NCI-H128 (cell line): ENCODE data around the gene RNF167.

ENCODE experiments used
- DNase-seq: peaks from one replicate; lab custom pipeline; 2025; ENCODE audit not compliant: unreplicated experiment; lab: John Stamatoyannopoulos, UW

Gene RNF167

DNA sequence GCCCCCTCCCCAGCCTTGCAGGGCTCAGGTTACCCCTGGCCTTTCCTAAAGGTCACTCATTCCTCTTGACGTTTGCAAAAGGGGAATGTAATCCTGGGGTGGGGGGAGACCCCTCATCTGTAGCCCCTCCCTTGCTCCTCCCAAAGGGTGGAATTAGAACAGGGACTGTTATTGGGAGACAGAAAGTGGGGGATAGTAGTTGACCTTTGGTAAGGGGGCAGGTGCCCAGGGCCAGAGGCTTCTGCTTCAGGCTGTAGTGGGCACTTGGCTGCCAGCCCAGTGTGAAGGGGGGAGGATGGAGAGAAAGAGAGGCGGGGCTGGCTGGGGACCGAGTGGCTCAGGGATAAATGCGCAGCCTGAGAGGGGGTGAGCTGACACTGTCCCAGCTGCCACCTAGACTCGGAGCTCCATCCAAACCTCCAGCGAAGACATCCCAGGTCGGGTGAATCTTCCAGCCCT, 10.7 kb downstream of the RNF167 start, which contains the start of gene ENO3:
TSS of gene ENO3 (plus strand) at position 374 of the 459 bp plus-strand sequence. CDS start 711 bp downstream, outside the sequence.
- no peak for DNase-seq

DNA sequence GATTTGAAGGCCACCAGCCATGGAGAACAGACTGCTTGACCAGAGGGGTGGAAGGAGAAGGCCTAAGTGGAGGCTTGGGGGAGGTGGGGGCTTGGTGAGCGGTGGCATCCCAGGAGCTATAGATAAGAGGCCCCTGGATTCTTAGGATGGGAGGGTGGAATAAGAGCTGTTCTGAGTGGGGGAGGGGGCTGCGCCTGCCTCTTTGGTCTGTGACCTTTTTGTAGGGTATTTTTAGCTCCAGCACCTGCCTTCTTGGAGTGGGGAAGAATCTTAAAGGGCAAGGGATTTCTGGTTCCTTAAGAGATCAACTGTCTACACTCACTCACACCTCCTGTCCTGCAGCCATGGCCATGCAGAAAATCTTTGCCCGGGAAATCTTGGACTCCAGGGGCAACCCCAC, 11.4 kb downstream of the RNF167 start:
- DNase-seq: no peak

DNA sequence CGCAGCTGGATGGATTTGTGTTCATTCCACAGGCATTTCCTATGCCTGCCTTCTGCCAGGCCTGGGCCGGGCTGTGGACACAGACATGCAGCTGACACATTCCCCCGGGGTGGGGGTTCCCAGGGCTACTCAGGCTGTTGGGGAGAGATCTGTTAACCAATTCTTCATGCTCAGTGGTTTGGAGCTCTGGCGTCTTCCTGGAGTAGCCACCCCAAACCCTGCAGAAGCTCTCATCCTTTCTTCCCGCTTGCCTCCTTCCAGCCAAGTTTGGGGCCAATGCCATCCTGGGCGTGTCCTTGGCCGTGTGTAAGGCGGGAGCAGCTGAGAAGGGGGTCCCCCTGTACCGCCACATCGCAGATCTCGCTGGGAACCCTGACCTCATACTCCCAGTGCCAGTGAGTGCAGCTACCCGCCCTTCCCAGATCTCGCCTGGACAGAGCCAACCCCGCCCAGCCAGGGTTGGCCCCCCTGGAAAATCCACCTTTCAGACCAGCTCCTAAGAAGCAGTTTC, 13.4 kb downstream of the RNF167 start:
- DNase-seq: no peak

DNA sequence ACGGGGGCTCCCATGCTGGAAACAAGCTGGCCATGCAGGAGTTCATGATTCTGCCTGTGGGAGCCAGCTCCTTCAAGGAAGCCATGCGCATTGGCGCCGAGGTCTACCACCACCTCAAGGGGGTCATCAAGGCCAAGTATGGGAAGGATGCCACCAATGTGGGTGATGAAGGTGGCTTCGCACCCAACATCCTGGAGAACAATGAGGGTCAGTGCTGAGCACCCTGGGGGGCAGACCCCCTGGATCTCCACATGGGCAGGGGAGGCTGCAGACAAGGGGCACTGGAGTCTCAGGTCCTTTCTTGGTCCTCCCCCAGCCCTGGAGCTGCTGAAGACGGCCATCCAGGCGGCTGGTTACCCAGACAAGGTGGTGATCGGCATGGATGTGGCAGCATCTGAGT, 15.0 kb downstream of the RNF167 start:
- no peak for DNase-seq

DNA sequence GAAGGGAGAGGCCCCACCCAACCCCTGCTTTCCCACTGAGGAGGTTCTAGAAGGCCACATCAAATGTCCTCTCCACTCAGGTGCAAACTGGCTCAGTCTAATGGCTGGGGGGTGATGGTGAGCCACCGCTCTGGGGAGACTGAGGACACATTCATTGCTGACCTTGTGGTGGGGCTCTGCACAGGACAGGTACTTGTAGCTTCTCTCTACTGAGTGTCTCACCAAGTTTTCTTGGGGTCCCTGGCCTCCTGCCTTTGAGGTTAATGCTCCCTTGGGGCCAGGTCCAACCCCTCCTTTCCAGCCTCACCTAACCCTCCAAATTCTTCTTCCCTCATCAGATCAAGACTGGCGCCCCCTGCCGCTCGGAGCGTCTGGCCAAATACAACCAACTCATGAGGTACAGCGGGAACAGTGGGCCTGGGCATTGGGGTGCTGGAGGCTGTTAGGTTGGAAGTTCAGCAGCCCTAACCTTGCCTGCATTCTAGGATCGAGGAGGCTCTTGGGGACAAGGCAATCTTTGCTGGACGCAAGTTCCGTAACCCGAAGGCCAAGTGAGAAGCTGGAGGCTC, 16.5 kb downstream of the RNF167 start:
- DNase-seq: no peak

DNA sequence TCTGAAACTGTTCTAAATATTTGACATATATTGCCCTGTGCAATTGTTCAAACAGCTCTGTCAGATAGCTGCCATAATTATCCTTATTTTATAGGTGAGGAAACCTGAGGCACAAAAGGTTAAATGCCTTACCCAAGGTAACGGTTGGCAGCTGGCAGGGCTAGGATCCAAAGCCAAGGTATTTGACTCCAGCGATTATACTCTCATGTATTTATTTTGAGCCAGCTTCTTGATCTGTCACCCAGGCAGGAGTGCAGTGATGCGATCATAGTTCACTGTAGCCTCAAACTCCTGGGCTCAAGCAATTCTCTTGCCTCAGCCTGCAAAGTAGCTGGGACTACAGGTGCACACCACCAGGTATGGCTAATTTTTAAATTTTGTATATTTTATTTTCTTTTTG, 18.0 kb downstream of the RNF167 start:
- no peak for DNase-seq

DNA sequence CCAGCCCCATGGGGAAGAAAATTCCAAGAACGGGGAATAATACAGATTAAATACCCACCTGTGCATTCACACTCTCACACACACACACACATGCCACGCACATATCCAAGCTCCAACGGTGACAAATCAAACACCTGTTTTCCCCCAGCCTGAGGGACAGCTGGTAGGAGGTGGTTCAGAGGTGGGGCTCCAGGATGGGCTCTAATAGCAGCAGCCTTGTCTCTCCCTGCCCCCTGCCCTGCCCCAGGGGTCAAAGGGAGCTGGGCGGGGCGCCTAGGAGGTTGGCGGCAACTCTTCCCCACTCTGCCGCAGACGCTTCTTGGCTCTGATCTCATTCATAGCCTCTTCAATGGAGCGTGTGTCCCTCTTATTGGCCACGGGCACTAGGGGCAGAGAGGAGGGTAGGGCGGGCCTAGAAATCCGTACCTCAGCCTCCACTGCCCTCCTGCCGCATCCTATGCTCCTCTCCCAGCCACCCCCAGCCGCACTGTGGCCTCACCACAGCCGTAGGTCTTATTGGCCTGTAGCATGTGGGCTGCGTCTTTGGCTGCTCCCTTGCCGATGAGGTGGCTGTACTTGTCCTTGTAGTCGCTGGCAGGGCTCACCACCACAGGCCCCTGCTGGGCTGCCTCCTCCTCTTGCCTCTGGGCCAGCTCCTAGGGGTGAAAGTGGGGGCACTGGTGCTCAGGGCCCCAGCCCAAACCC, 19.3 kb downstream of the RNF167 start:
- DNase-seq: no peak

DNA sequence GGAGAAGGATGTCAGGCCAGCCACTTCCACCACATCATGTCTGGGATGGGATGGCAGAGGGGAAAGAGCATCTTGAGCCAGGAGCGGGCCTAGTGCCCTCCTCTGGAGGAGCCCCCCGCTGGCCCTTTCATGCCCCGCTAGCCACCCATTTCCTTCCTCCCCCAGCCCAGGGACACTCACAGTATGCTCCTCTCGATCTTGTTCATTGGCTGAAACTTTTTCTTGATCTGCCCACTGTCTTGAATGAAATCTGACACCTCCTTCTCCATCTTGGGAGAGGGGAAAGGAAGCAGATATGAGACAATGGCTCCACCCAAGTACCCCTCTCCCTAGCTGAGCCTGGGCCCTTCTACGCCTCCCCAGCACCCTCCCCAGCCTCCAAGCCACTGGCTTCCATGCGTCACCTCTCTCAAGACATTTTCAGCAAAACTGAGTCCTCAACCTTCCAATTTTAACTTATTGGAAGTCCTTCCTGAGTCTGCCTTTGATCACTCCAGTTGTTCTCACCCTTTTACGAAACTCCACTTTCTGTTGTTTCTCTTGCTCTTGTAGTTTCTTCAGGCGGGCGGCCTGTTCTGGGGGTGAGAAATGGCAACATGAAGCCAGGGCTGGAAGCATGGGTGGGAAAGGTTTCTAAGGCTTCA, 20.3 kb downstream of the RNF167 start:
- DNase-seq: no peak

DNA sequence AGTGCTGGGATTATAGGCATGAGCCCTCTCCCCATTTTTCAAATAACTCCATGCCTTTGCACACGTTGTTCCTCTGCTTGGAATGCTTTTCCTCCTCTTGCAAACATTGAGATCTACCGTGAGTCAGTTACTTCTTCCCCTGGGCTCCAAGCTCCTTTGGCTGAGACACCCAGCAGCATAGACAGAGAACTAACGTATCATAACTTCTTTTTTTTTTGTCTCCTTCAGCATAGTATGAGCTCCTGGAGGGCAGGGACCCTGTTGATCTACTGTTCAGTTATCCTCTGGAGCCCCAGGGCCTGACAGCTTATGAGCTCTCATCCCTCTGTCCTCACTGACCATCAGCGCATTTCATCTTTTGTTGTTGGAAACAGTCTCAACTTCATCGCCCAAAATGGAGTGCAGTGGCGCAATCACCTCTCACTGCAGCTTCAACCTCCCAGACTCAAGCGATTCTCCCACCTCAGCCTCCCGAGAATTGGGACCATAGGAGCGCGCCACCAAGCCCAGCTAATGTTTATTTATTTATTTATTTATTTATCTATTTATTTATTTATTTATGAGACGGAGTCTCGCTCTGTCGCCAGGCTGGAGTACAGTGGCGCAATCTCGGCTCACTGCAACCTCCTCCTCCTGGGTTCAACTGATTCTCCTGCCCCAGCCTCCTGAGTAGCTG, 25.4 kb downstream of the RNF167 start:
- DNase-seq: no peak

DNA sequence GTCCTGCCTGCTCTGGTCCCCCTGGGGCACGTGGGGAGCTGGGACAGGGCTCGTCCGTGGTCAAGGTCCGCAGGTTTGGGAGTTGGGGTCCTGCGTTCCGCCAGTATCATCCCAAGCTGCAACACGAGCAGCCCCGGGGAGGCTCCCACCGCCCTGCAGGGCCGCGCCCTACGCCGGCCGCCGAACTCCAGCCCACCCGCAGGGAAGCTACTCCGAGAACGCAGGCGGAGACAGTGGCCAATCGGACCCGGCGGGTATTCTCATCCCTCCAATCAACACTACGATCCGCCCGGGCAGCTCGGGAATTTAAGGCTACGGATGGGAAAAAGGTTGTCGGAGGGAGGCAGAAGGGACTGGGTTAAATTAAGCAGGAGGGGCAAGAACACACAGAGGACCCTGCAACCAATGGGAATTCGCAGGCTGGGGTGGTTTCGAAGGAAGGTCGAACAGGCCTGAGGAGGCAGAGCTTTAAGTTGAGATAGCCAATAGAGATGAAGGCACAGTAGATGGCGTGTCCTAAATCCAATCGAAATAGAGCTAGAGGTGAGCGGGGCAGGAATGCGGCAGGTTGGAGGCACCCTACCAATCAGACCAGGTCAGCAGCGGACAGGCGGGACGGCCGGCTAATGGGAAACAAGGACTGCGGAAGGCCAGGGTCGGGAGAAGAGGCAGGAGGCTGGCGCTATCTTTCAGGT, 26.9 kb downstream of the RNF167 start:
- peak; percentile 87 for DNase-seq

DNA sequence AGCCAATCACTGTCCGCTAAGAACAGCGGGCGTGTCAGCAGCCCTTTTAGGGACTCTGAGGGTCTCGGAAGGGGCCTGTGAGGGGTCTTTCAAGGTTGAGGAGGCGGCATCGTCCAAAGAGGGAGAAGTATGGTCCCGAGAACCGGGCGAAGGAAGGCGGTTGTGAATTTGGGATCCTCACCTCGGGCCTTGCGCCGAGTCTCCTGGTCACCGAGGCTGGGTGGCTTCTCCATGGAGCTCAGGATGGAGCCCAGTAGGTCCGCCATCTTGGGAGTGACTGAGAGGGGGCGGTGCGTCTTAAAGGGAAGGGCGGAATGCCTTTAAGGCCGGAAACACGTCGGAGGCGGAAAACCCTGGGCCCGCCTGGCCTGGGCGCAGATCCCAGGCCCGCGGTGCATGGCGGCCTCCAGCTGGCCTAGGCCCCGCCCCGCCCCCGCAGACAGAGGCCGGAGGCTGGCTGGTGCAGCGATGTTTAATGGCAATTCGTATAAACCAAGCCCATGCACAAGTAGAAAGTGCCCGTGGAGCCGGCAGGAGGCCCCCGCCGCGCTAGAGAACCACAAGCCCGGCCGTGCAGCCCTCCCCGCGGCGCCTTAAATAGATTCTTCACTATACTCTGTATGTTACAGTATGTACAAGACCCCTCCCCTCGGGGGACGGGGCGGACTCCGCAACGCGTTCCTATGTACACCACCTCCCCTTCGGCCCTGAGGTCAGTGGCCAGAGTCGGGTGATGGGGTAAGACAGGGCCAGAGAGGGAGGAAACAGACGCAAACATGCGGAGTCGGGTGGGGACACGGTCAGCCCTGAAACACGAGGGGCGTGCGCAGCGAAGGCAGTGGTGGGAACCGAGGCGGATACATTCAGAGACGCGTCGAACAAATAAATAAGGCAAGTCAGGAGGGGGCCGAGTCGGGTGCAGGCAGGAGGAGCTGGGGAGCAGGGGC, 27.7 kb downstream of the RNF167 start, which contains the start of gene SPAG7:
TSS of gene SPAG7 (minus strand) at position 279 of the 947 bp plus-strand sequence. CDS start at position 266, 13 bp downstream.
- DNase-seq: peak; percentile 86

DNA sequence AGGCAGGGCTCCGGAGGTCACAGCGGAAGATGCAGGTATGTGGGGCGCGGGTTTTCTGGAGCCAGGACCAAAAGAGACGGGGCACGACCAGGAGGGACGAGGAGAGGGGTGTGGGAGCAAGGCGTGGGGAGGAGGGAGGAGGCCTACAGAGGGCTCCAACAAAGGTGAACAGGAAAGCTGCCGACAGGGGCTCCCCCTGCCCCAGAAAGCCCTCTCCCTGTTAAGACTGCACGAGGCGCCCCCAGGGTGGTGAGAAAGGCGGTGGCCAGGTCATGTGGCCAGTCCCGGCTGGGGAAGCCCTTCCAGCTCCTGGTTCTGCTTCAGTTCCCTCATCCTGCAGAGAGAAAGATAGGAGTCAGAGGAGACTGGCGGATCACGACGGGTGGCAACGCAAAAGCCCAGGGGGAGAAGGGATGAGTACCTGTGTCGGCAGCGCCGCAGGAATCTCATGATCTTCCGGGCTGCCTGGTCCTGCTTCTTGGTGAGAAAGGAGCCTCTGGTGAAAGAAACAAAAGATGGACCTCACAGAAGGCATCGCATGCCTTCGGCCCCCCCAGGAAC, 28.5 kb downstream of the RNF167 start:
- no peak for DNase-seq

DNA sequence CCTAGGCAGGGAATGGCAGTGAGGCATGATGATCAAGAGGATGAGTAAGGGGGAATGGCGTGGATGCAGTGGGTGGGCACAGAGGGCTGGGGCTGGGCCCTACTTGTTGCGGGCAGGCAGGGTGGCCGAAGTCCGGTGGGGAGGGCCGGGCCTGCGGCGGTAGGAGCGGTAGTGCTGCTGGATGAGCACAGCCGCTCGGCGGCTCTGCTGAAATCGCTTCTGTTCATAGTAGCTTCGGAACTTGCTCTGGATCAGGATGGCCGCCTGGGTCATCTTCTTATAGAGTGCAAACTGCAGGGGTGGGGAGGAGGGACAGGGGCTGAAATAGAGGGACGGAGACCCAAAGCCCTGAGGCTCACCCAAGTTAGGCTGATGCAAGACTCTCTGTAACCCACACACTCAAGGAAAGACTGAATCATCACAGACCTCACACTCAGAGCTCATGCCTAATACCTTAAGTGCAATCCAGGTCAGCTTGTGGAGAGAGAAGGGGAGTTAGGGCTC, 29.0 kb downstream of the RNF167 start:
- no peak for DNase-seq

DNA sequence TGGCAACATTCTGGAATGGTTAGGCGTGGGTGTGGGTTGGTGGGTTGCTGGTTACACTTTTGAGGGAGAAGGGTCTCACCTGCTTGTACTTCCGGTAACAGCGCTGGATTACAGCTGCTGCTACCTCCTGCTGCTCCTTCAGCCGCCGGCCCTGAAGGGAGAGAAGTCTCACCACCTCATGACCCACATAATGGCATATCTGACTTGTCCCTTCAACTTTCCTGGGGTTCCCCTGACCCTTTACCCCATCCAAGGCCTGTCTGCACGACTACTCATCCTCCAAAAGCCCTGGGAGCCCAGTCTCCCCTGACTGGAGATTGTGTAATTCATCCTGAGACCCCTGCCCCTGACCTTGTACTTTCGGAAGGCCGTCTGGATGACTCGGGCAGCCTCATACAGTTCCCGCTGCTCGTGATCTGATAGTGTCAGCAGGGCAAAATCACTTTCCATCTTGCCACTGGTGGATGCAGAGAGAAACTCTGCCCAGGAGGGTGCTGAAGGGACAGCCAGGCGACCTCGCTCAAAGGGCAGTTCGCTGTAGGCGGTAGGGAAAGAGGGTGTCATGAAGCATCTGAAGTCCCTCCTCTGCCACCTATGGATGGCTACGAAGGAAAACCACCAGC, 29.6 kb downstream of the RNF167 start:
- no peak for DNase-seq

DNA sequence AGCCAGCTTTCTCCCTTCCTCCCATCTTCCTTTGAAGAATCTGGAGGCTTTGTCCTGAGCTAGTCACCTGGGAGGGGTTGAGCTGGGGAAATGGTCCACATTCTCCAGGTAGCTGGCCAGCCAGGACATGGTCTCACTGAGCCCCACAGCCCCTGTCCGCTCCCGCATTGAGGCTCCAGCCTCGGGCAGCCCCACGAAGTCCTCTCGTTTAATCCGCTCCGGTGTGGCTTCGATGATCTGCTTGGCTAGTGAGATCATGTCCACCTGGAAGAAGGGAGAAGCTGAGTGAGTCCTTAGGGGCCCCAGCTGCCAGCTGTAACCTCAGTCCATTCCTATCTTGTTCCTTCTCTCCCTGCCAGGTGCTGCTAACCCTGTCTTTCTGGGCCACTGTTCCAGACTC, 30.2 kb downstream of the RNF167 start:
- no peak for DNase-seq

DNA sequence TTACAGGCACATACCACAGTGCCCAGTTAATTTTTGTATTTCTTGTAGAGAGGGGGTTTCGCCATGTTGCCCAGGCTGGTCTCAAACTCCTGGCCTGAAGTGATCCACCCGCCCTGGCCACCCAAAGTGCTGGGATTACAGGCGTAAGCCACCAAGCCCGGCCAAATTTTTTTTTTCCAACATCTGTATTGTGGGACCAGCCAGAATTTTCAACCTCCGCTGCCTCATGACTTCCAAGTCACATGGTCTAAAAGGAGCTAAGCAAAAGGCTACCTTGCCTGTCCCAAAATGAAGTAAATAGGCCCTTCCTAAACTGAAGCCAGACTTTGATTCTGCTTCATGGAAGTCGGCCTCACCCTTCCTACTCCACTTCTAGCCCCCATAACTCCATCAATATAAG, 31.8 kb downstream of the RNF167 start:
- no peak for DNase-seq

DNA sequence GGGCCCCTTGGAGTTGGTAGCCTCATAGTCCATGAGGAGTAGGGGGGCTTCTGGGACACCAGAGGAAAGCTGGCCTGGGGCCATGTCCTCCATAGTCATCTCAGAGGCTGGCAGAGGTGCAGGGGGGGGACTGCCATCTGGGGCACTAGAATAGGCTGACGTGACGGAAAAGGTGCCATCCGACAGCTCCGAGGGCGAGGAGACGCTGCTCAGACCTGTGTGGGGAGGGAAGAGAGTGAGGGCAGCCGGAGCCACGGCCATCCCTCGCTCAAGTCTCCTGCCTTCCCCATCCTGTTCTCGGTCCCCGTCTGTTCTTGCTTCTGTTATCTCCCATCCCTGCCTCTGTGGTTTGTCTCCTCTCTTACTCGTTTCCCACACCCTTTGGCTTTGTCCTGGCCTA, 32.3 kb downstream of the RNF167 start:
- DNase-seq: no peak

DNA sequence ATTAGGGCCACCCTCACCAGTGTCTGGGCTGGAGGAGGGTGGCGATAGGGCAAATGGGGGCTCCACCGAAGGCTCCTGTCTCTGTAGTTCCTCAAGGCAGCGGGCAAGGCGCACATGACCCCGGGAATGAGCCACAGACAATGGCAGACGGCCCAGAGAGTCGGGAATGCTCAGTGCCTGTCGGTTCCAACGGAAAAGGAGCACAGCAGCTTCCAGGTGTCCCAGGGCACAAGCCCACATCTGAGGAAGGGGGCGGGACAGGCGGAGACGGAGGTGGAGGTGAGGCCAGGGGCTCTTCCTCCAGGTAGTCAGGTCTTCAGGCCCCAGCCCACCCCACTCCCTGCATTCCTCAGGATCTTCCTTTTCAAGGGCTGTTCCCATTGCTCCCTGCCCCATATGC, 32.7 kb downstream of the RNF167 start:
- DNase-seq: no peak
